Activated gamma-delta T cell treated with Interleukin-2 at 50 U/mL for 16 hours (primary cell): ENCODE measurements around the gene SURF2.
"Not testable (repeated sequence)": the region's sequence is repeated elsewhere in the genome, so short reads cannot be mapped to it uniquely, and the experiment has no call there.

ENCODE experiments used
- DNase-seq: peaks from one replicate; pipeline ENCODE4 v3.0.0-alpha.2; 2020

Gene SURF2

GRCh38 chr9:133356391-133357091, at the start of gene SURF2, which contains the start of gene SURF1:
Gene SURF2 (plus strand): TSS chr9:133356550. CDS start chr9:133356593, 43 bp downstream.
Gene SURF1 (minus strand): TSS chr9:133356487. CDS start chr9:133356453, 34 bp downstream.
- DNase-seq: peak; percentile 91

- no peak for DNase-seq
These were observed 49.0 kb upstream of the SURF2 start for GRCh38 chr9:133307301-133307700.

- no peak for DNase-seq
These were observed 46.7 kb upstream of the SURF2 start for GRCh38 chr9:133309608-133310007.

- DNase-seq: no peak
These were observed 40.4 kb upstream of the SURF2 start for GRCh38 chr9:133315997-133316396.

GRCh38 chr9:133317551-133317950, 38.8 kb upstream of the SURF2 start:
- not testable (repeated sequence) for DNase-seq

GRCh38 chr9:133320421-133320881, 35.9 kb upstream of the SURF2 start:
- DNase-seq: no peak

- no peak for DNase-seq
These were observed 34.9 kb upstream of the SURF2 start for GRCh38 chr9:133321411-133321935.

- no peak for DNase-seq
These were observed 33.6 kb upstream of the SURF2 start for GRCh38 chr9:133322701-133323100.

- DNase-seq: no peak
These were observed 33.1 kb upstream of the SURF2 start for GRCh38 chr9:133323211-133323610.

- DNase-seq: no peak
These were observed 32.2 kb upstream of the SURF2 start for GRCh38 chr9:133323991-133324703.

- DNase-seq: not testable (repeated sequence)
These were observed 29.3 kb upstream of the SURF2 start for GRCh38 chr9:133327021-133327420.

- DNase-seq: no peak
These were observed 28.4 kb upstream of the SURF2 start for GRCh38 chr9:133327834-133328484.

- not testable (repeated sequence) for DNase-seq
These were observed 26.8 kb upstream of the SURF2 start for GRCh38 chr9:133329306-133330156.

GRCh38 chr9:133331221-133331620, 25.1 kb upstream of the SURF2 start:
- DNase-seq: no peak

GRCh38 chr9:133331641-133332380, 24.5 kb upstream of the SURF2 start:
- DNase-seq: no peak

GRCh38 chr9:133332381-133332730, 24.0 kb upstream of the SURF2 start:
- DNase-seq: no peak

GRCh38 chr9:133333011-133333410, 23.3 kb upstream of the SURF2 start:
- no peak for DNase-seq

- DNase-seq: no peak
These were observed 22.8 kb upstream of the SURF2 start for GRCh38 chr9:133333566-133333965.

- no peak for DNase-seq
These were observed 22.2 kb upstream of the SURF2 start for GRCh38 chr9:133334161-133334560.

GRCh38 chr9:133334888-133335287, 21.5 kb upstream of the SURF2 start:
- not testable (repeated sequence) for DNase-seq

- DNase-seq: peak; percentile 91
These were observed 20.2 kb upstream of the SURF2 start, which contains the start of gene SURF6 for GRCh38 chr9:133335924-133336811. Gene SURF6 (minus strand): TSS chr9:133336188. CDS start chr9:133336132, 56 bp downstream.
